ENCODE data around the gene CSRNP2. TPM values are rescaled to one million over a fixed set of nuclear protein-coding genes. Genes with fewer than 3 reads are reported as not detected.

CSRNP2 gene
- total RNA-seq, 1 experiment from 2014 or later = 33.7 TPM

DNA sequence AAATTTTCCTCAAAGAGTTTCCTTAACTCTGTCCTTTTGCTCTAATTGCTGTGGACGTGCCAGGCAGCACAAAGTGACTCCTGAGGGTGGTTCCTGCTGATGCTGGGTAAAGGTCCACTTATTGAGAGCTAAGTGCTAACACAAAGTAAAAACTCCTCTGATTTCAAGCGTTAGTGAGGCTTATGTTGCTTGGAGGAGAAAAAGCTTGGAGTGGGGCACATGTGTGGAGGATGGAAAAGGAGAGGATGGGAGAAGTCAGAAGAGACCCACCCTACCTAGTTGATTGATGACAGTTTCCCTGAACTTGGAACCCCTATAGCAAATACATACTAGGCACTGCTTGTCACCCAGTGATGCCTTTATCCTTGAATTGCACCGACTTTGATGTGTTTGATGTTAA lies 47.1 kb downstream of the CSRNP2 start (continued):
- TF ChIP-seq, protein P1, sequence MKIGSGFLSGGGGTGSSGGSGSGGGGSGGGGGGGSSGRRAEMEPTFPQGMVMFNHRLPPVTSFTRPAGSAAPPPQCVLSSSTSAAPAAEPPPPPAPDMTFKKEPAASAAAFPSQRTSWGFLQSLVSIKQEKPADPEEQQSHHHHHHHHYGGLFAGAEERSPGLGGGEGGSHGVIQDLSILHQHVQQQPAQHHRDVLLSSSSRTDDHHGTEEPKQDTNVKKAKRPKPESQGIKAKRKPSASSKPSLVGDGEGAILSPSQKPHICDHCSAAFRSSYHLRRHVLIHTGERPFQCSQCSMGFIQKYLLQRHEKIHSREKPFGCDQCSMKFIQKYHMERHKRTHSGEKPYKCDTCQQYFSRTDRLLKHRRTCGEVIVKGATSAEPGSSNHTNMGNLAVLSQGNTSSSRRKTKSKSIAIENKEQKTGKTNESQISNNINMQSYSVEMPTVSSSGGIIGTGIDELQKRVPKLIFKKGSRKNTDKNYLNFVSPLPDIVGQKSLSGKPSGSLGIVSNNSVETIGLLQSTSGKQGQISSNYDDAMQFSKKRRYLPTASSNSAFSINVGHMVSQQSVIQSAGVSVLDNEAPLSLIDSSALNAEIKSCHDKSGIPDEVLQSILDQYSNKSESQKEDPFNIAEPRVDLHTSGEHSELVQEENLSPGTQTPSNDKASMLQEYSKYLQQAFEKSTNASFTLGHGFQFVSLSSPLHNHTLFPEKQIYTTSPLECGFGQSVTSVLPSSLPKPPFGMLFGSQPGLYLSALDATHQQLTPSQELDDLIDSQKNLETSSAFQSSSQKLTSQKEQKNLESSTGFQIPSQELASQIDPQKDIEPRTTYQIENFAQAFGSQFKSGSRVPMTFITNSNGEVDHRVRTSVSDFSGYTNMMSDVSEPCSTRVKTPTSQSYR (CRISPR knock-in tag; IDR thresholded peaks at IDR 0.05) = no peak
- no peak for TF ChIP-seq ZNF232 (CRISPR knock-in tag; IDR thresholded peaks at IDR 0.05)
- TF ChIP-seq, protein P2, sequence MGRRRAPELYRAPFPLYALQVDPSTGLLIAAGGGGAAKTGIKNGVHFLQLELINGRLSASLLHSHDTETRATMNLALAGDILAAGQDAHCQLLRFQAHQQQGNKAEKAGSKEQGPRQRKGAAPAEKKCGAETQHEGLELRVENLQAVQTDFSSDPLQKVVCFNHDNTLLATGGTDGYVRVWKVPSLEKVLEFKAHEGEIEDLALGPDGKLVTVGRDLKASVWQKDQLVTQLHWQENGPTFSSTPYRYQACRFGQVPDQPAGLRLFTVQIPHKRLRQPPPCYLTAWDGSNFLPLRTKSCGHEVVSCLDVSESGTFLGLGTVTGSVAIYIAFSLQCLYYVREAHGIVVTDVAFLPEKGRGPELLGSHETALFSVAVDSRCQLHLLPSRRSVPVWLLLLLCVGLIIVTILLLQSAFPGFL (CRISPR knock-in tag; IDR thresholded peaks at IDR 0.05; ENCODE audit: borderline replicate concordance) = no peak
- TF ChIP-seq, protein P3, sequence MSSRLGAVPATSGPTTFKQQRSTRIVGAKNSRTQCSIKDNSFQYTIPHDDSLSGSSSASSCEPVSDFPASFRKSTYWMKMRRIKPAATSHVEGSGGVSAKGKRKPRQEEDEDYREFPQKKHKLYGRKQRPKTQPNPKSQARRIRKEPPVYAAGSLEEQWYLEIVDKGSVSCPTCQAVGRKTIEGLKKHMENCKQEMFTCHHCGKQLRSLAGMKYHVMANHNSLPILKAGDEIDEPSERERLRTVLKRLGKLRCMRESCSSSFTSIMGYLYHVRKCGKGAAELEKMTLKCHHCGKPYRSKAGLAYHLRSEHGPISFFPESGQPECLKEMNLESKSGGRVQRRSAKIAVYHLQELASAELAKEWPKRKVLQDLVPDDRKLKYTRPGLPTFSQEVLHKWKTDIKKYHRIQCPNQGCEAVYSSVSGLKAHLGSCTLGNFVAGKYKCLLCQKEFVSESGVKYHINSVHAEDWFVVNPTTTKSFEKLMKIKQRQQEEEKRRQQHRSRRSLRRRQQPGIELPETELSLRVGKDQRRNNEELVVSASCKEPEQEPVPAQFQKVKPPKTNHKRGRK (CRISPR knock-in tag; IDR thresholded peaks at IDR 0.05; ENCODE audit: borderline replicate concordance) = no peak
- TF ChIP-seq KAT7 (CRISPR knock-in tag; IDR thresholded peaks at IDR 0.05; ENCODE audit: borderline replicate concordance) = no peak
- TF ChIP-seq, protein P4, sequence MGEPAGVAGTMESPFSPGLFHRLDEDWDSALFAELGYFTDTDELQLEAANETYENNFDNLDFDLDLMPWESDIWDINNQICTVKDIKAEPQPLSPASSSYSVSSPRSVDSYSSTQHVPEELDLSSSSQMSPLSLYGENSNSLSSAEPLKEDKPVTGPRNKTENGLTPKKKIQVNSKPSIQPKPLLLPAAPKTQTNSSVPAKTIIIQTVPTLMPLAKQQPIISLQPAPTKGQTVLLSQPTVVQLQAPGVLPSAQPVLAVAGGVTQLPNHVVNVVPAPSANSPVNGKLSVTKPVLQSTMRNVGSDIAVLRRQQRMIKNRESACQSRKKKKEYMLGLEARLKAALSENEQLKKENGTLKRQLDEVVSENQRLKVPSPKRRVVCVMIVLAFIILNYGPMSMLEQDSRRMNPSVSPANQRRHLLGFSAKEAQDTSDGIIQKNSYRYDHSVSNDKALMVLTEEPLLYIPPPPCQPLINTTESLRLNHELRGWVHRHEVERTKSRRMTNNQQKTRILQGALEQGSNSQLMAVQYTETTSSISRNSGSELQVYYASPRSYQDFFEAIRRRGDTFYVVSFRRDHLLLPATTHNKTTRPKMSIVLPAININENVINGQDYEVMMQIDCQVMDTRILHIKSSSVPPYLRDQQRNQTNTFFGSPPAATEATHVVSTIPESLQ (CRISPR knock-in tag; IDR thresholded peaks at IDR 0.05) = no peak
- TF ChIP-seq, protein P5, sequence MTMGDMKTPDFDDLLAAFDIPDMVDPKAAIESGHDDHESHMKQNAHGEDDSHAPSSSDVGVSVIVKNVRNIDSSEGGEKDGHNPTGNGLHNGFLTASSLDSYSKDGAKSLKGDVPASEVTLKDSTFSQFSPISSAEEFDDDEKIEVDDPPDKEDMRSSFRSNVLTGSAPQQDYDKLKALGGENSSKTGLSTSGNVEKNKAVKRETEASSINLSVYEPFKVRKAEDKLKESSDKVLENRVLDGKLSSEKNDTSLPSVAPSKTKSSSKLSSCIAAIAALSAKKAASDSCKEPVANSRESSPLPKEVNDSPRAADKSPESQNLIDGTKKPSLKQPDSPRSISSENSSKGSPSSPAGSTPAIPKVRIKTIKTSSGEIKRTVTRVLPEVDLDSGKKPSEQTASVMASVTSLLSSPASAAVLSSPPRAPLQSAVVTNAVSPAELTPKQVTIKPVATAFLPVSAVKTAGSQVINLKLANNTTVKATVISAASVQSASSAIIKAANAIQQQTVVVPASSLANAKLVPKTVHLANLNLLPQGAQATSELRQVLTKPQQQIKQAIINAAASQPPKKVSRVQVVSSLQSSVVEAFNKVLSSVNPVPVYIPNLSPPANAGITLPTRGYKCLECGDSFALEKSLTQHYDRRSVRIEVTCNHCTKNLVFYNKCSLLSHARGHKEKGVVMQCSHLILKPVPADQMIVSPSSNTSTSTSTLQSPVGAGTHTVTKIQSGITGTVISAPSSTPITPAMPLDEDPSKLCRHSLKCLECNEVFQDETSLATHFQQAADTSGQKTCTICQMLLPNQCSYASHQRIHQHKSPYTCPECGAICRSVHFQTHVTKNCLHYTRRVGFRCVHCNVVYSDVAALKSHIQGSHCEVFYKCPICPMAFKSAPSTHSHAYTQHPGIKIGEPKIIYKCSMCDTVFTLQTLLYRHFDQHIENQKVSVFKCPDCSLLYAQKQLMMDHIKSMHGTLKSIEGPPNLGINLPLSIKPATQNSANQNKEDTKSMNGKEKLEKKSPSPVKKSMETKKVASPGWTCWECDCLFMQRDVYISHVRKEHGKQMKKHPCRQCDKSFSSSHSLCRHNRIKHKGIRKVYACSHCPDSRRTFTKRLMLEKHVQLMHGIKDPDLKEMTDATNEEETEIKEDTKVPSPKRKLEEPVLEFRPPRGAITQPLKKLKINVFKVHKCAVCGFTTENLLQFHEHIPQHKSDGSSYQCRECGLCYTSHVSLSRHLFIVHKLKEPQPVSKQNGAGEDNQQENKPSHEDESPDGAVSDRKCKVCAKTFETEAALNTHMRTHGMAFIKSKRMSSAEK (CRISPR knock-in tag; IDR thresholded peaks at IDR 0.05; ENCODE audit: borderline replicate concordance) = no peak
- TF ChIP-seq TP53 (CRISPR knock-in tag; IDR thresholded peaks at IDR 0.05) = no peak
- TF ChIP-seq ZNF416 (CRISPR knock-in tag; IDR thresholded peaks at IDR 0.05) = no peak
- no peak for TF ChIP-seq JUN (CRISPR knock-in tag; IDR thresholded peaks at IDR 0.05)
- no peak for TF ChIP-seq CREM (CRISPR knock-in tag; IDR thresholded peaks at IDR 0.05)
- TF ChIP-seq, protein P6, sequence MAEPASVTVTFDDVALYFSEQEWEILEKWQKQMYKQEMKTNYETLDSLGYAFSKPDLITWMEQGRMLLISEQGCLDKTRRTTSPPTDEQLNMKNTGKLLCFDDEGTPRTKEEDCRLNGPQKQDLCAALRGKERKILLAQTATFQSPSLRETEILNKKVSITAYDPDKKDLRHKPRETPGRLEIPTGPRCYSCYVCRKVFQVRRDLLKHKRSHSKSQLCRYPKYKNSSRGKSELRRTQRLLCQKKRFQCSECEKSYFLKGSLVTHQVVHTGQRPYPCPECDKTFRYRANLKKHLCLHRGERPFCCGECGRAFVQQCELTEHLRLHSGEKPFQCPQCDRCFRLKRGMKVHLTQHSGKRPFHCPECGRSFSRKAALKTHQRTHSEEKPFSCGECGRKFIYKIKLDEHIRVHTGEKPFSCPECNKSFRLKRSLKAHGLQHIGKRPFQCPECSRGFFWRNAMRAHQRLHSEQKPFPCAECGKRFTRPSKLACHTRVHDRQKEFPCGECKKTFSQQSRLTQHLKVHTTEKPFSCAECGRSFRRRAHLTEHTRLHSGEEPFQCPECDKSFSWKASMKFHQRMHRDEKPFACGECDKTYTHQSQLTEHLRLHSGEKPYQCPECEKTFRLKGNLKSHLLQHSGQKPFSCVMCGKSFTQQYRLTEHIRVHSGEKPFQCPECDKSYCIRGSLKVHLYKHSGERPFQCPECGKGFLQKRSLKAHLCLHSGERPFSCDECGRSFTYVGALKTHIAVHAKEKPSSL (CRISPR knock-in tag; conservative IDR thresholded peaks at IDR 0.05) = no peak
- TF ChIP-seq, protein P7, sequence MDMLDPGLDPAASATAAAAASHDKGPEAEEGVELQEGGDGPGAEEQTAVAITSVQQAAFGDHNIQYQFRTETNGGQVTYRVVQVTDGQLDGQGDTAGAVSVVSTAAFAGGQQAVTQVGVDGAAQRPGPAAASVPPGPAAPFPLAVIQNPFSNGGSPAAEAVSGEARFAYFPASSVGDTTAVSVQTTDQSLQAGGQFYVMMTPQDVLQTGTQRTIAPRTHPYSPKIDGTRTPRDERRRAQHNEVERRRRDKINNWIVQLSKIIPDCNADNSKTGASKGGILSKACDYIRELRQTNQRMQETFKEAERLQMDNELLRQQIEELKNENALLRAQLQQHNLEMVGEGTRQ (CRISPR knock-in tag; IDR thresholded peaks at IDR 0.05) = no peak
- TF ChIP-seq FOXJ3 (CRISPR knock-in tag; IDR thresholded peaks at IDR 0.05; ENCODE audit: borderline replicate concordance) = no peak
